Measurements from ENCODE around the gene CLCN5.

Gene CLCN5

DNA sequence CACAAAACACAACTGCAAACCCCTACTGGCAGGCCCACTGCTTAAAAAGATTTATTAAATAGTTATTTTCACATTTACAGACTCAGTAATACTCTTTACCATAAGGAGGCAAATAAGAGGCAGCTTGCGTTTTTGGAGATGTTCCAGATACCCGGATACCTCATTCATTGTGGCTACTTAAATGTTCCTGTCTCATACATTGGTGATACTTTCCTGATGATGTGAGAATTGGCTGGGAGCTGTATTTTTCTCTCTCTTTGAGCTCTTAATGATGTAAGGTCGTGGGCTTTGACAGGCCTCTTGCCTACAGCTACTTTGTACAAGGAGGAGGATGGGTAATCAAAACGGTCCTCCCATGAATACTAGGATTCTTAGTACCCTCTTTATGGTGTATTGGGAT, 176.9 kb downstream of the CLCN5 start:
- no peaks in the 10 kb centered on the region for H3K4me1 ChIP-seq (ENCODE audit: control insufficient read depth, insufficient read depth, low read length)
- POLR2A ChIA-PET = interaction anchor here (0.6 kb wide), 1 partner anchor 32 kb away, joined by 4 read pairs; no protein-coding TSS in a partner anchor
- CTCF ChIA-PET = interaction anchor here (0.7 to 2.8 kb wide), 13 partner anchors 13 to 582 kb away, joined by 3 to 36 read pairs (median 4); partner anchors contain the start of gene CCNB3
- TF ChIP-seq HOXD13 (CRISPR knock-in tag; IDR thresholded peaks at IDR 0.05; ENCODE audit: borderline replicate concordance) (no peak), ZNF548 (tag by site-specific recombination; IDR thresholded peaks at IDR 0.05) (no peak), ZNF112 (tag by site-specific recombination; IDR thresholded peaks at IDR 0.05) (no peak), GFI1B (tag by site-specific recombination; IDR thresholded peaks at IDR 0.05) (no peak), ZNF266 (tag by site-specific recombination; IDR thresholded peaks at IDR 0.05; ENCODE audit: low read depth) (no peak), ZNF423 (tag by site-specific recombination; IDR thresholded peaks at IDR 0.05) (no peak), BCL11B (tag by site-specific recombination; IDR thresholded peaks at IDR 0.05; ENCODE audit: low read depth) (no peak), ZNF184 (tag by site-specific recombination; IDR thresholded peaks at IDR 0.05) (no peak), ZNF416 (tag by site-specific recombination; IDR thresholded peaks at IDR 0.05) (no peak), KLF1 (tag by site-specific recombination; IDR thresholded peaks at IDR 0.05) (no peak), REPIN1 (tag by site-specific recombination; IDR thresholded peaks at IDR 0.05; ENCODE audit: low read depth) (no peak), ZNF658 (tag by site-specific recombination; IDR thresholded peaks at IDR 0.05) (no peak), ZBTB48 (tag by site-specific recombination; IDR thresholded peaks at IDR 0.05) (no peak), ZBTB20 (tag by site-specific recombination; IDR thresholded peaks at IDR 0.05) (no peak), ZNF571 (tag by site-specific recombination; IDR thresholded peaks at IDR 0.05) (no peak), ZNF558 (tag by site-specific recombination; IDR thresholded peaks at IDR 0.05) (no peak), SP3 (tag by site-specific recombination; IDR thresholded peaks at IDR 0.05) (no peak)
- TF ChIP-seq, protein P1, sequence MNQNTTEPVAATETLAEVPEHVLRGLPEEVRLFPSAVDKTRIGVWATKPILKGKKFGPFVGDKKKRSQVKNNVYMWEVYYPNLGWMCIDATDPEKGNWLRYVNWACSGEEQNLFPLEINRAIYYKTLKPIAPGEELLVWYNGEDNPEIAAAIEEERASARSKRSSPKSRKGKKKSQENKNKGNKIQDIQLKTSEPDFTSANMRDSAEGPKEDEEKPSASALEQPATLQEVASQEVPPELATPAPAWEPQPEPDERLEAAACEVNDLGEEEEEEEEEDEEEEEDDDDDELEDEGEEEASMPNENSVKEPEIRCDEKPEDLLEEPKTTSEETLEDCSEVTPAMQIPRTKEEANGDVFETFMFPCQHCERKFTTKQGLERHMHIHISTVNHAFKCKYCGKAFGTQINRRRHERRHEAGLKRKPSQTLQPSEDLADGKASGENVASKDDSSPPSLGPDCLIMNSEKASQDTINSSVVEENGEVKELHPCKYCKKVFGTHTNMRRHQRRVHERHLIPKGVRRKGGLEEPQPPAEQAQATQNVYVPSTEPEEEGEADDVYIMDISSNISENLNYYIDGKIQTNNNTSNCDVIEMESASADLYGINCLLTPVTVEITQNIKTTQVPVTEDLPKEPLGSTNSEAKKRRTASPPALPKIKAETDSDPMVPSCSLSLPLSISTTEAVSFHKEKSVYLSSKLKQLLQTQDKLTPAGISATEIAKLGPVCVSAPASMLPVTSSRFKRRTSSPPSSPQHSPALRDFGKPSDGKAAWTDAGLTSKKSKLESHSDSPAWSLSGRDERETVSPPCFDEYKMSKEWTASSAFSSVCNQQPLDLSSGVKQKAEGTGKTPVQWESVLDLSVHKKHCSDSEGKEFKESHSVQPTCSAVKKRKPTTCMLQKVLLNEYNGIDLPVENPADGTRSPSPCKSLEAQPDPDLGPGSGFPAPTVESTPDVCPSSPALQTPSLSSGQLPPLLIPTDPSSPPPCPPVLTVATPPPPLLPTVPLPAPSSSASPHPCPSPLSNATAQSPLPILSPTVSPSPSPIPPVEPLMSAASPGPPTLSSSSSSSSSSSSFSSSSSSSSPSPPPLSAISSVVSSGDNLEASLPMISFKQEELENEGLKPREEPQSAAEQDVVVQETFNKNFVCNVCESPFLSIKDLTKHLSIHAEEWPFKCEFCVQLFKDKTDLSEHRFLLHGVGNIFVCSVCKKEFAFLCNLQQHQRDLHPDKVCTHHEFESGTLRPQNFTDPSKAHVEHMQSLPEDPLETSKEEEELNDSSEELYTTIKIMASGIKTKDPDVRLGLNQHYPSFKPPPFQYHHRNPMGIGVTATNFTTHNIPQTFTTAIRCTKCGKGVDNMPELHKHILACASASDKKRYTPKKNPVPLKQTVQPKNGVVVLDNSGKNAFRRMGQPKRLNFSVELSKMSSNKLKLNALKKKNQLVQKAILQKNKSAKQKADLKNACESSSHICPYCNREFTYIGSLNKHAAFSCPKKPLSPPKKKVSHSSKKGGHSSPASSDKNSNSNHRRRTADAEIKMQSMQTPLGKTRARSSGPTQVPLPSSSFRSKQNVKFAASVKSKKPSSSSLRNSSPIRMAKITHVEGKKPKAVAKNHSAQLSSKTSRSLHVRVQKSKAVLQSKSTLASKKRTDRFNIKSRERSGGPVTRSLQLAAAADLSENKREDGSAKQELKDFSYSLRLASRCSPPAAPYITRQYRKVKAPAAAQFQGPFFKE (tag by site-specific recombination; IDR thresholded peaks at IDR 0.05; ENCODE audit: borderline replicate concordance) = no peak
- TF ChIP-seq, protein P2, sequence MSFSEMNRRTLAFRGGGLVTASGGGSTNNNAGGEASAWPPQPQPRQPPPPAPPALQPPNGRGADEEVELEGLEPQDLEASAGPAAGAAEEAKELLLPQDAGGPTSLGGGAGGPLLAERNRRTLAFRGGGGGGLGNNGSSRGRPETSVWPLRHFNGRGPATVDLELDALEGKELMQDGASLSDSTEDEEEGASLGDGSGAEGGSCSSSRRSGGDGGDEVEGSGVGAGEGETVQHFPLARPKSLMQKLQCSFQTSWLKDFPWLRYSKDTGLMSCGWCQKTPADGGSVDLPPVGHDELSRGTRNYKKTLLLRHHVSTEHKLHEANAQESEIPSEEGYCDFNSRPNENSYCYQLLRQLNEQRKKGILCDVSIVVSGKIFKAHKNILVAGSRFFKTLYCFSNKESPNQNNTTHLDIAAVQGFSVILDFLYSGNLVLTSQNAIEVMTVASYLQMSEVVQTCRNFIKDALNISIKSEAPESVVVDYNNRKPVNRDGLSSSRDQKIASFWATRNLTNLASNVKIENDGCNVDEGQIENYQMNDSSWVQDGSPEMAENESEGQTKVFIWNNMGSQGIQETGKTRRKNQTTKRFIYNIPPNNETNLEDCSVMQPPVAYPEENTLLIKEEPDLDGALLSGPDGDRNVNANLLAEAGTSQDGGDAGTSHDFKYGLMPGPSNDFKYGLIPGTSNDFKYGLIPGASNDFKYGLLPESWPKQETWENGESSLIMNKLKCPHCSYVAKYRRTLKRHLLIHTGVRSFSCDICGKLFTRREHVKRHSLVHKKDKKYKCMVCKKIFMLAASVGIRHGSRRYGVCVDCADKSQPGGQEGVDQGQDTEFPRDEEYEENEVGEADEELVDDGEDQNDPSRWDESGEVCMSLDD (tag by site-specific recombination; IDR thresholded peaks at IDR 0.05) = no peak
- TF ChIP-seq, protein P3, sequence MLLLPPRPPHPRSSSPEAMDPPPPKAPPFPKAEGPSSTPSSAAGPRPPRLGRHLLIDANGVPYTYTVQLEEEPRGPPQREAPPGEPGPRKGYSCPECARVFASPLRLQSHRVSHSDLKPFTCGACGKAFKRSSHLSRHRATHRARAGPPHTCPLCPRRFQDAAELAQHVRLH (tag by site-specific recombination; IDR thresholded peaks at IDR 0.05) = no peak
- H3K36me3 ChIP-seq (ENCODE audit: control insufficient read depth in 2 of 2, insufficient read depth in 1 of 2, low read length in 2 of 2) = peaks cover 0 to 8% of the 10 kb centered on the region in 2 experiments; a peak in 1 of 3 replicates
- H3K27ac ChIP-seq (ENCODE audit: extremely low read depth, low read depth, low read length) = no peak overlapping the region
- H3K4me3 ChIP-seq (ENCODE audit: low read depth, low read length) = no peak overlapping the region
- H3K9me3 ChIP-seq (ENCODE audit: control insufficient read depth, insufficient read depth, low read depth, low read length) = no peaks in the 10 kb centered on the region
